ENCODE data around the gene PRKD2. TPM values are rescaled to one million over a fixed set of nuclear protein-coding genes. Genes with fewer than 3 reads are reported as not detected.
A peak's percentile ranks its signal among the peaks of the same experiment; 100 is the strongest.

The PRKD2 gene
- total RNA-seq, 4 donors from 2014 or later, result 57.0 to 88.8 (median 64.0) TPM

- Histone ChIP-seq H3K4me3 (no peak overlapping the region), H3K27ac (peak overlapping the region in 2 of 4 donors; percentile 5 to 23), H3K9me3 (no peaks in the 10 kb centered on the region), H3K27me3 (no peaks in the 10 kb centered on the region), H3K4me1 (peaks cover 0 to 4% (median 0%) of the 10 kb centered on the region in 4 donors), H3K36me3 (peaks cover 2 to 87% (median 6%) of the 10 kb centered on the region in 3 donors)
- no peak for DNase-seq
- TF ChIP-seq, protein P1, sequence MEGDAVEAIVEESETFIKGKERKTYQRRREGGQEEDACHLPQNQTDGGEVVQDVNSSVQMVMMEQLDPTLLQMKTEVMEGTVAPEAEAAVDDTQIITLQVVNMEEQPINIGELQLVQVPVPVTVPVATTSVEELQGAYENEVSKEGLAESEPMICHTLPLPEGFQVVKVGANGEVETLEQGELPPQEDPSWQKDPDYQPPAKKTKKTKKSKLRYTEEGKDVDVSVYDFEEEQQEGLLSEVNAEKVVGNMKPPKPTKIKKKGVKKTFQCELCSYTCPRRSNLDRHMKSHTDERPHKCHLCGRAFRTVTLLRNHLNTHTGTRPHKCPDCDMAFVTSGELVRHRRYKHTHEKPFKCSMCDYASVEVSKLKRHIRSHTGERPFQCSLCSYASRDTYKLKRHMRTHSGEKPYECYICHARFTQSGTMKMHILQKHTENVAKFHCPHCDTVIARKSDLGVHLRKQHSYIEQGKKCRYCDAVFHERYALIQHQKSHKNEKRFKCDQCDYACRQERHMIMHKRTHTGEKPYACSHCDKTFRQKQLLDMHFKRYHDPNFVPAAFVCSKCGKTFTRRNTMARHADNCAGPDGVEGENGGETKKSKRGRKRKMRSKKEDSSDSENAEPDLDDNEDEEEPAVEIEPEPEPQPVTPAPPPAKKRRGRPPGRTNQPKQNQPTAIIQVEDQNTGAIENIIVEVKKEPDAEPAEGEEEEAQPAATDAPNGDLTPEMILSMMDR (IDR thresholded peaks at IDR 0.05), result no peak
- no peak for TF ChIP-seq POLR2A (IDR thresholded peaks at IDR 0.05)
These were observed 20.1 kb downstream of the PRKD2 start for GRCh38 chr19:46696866-46697203.

DNA sequence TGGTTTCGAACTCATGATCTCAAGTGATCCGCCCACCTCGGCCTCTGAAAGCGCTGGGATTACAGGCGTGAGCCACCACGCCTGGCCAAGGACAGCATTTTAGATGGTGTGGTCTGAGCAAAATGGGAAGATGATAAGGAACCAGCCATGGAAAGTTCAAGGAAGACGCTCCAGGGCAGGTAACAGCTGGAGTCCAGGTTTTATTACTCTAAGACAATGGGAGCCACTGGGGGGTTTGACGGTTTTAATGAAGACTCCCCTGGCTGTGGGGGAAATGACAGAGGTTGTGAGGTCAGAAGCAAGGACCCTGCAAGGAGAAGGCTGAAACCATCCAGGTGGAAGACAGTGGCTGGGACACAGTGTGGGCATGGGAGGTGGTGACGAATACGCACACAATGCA lies 20.9 kb downstream of the PRKD2 start:
- no peak for DNase-seq
- Histone ChIP-seq H3K9me3 (no peaks in the 10 kb centered on the region), H3K27me3 (no peaks in the 10 kb centered on the region), H3K4me1 (peaks cover 0 to 4% (median 0%) of the 10 kb centered on the region in 4 donors), H3K4me3 (no peak overlapping the region), H3K27ac (no peak overlapping the region), H3K36me3 (peaks cover 0 to 87% (median 6%) of the 10 kb centered on the region in 3 donors)
- no peak for TF ChIP-seq POLR2A (IDR thresholded peaks at IDR 0.05)
- TF ChIP-seq, protein P1 (IDR thresholded peaks at IDR 0.05), result no peak

DNA sequence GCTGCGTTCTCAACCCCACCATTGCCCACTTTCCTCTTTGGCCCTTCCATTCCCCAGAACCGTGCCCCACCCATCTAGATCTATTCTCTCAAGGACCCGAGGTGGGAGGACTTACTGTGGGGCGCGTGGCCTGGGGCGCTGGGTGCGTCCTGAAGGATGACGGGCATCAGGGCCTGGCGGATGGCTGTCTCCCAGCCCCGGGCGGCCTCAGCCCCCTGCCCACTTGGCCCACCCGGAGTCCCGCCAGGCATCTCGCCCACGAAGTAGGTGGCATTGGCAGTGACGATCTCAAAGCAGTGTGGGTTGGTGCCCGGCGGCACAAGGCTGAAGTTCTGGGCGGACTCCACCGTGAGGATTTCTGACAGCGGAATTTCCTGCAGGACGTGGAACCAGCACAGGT lies 23.2 kb downstream of the PRKD2 start:
- H3K36me3 ChIP-seq, result peaks cover 0 to 87% (median 6%) of the 10 kb centered on the region in 3 donors
- DNase-seq, result no peak
- TF ChIP-seq, protein P1 (IDR thresholded peaks at IDR 0.05), result no peak
- no peak for TF ChIP-seq POLR2A (IDR thresholded peaks at IDR 0.05)
- H3K4me1 ChIP-seq, result peaks cover 0 to 4% (median 0%) of the 10 kb centered on the region in 4 donors
- H3K4me3 ChIP-seq, result no peak overlapping the region
- H3K27ac ChIP-seq, result no peak overlapping the region
- no peaks in the 10 kb centered on the region for H3K9me3 ChIP-seq
- H3K27me3 ChIP-seq, result no peaks in the 10 kb centered on the region

DNA sequence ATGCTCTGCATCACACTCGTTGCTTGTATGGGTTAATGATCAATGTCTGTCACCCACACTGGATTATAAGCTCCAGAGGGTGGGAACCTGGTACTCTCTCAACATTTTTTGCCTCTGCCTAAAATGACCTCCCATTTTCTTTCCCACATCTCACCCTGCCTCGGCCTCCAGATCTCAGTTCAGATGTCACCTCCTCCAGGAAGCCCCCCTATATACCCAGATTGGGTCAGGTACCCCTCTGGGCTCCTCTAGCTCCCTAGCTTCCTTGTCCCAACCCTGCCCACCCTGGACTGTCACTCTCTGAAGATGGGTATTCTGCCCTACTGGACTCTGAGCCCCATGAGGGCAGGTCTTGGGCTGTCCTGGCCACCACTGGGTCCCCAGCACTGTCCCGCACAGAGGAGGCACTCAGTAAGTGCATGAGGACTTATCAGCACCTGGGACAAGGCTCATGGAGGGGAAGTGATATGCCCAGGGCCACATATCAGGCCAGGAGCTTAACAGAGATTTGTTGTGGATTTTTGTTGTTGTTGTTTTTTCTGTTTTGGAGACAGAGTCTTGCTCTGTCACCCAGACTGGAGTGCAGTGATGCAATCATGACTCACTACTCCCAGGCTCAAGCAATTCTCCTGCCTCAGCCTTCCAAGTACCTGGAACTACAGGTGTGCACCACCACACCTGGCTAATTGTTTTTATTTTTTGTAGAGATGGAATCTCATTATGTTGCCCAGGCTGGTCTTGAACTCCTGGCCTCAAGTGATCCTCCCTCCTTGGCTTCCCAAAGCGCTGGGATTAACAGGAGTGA lies 23.8 kb downstream of the PRKD2 start:
- no peak for DNase-seq
- Histone ChIP-seq H3K27ac (no peak overlapping the region), H3K27me3 (no peaks in the 10 kb centered on the region), H3K4me1 (peaks cover 0 to 4% (median 0%) of the 10 kb centered on the region in 4 donors), H3K9me3 (no peaks in the 10 kb centered on the region), H3K36me3 (peaks cover 0 to 88% (median 6%) of the 10 kb centered on the region in 3 donors), H3K4me3 (no peak overlapping the region)
- TF ChIP-seq POLR2A (IDR thresholded peaks at IDR 0.05), result no peak
- TF ChIP-seq, protein P1 (IDR thresholded peaks at IDR 0.05), result no peak

DNA sequence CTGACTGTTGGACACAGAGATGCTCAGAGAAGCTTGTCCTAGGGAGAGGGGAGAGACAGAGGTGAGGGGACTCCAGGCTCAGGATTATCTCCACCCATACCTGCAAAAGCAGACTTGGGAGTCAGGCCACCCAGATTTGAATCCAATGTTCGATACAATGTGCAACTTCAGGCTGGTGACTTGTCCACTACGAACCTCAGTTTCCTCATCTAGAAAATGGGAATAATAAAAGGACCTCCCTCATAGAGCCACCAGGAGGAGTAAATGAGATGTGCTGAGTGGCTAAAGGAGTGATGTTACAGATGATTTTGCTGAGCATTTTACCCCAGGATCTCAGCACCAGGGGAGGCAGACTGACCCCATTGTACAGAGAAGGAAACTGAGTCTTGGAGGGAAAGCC lies 25.0 kb downstream of the PRKD2 start:
- no peaks in the 10 kb centered on the region for H3K9me3 ChIP-seq
- H3K4me1 ChIP-seq, result no peaks in the 10 kb centered on the region
- no peak overlapping the region for H3K27ac ChIP-seq
- H3K27me3 ChIP-seq, result no peaks in the 10 kb centered on the region
- TF ChIP-seq, protein P1 (IDR thresholded peaks at IDR 0.05), result no peak
- no peak for TF ChIP-seq POLR2A (IDR thresholded peaks at IDR 0.05)
- H3K4me3 ChIP-seq, result no peak overlapping the region
- DNase-seq, result no peak
- peaks cover 0 to 100% (median 6%) of the 10 kb centered on the region in 3 donors for H3K36me3 ChIP-seq

All from Peyer's patch (tissue), 4 donors.